ENCODE measurements around the gene TSNAX.

DNA sequence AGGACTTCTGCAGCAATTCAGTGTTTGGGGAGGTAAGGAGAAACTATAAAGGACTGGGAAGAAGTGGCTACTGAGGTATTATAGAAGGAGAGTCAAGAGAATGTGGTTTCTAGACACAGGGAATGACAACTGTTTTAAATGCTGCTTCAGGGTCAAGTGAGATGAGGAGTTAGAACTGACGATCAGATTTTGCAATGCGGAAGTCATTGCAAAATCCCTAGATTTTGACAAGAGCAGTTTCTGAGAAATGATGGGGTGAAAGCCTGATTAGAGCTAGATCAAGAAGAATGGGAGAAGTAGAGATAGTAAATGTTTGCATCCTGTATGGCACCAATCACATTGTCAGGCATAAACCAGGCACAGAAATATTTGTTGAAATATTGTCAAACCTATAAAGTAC is 4.7 kb upstream of the TSNAX start:
- TF ChIP-seq, protein P1, sequence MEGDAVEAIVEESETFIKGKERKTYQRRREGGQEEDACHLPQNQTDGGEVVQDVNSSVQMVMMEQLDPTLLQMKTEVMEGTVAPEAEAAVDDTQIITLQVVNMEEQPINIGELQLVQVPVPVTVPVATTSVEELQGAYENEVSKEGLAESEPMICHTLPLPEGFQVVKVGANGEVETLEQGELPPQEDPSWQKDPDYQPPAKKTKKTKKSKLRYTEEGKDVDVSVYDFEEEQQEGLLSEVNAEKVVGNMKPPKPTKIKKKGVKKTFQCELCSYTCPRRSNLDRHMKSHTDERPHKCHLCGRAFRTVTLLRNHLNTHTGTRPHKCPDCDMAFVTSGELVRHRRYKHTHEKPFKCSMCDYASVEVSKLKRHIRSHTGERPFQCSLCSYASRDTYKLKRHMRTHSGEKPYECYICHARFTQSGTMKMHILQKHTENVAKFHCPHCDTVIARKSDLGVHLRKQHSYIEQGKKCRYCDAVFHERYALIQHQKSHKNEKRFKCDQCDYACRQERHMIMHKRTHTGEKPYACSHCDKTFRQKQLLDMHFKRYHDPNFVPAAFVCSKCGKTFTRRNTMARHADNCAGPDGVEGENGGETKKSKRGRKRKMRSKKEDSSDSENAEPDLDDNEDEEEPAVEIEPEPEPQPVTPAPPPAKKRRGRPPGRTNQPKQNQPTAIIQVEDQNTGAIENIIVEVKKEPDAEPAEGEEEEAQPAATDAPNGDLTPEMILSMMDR (IDR thresholded peaks at IDR 0.05), result no peak
- TF ChIP-seq POLR2A (IDR thresholded peaks at IDR 0.05), result no peak
- no peak for TF ChIP-seq POLR2AphosphoS5 (IDR thresholded peaks at IDR 0.05)
- TF ChIP-seq EP300 (IDR thresholded peaks at IDR 0.05), result no peak

Data from sigmoid colon (tissue), 4 donors.